HepG2 (cell line): ENCODE measurements around the gene SIKE1. TPM values are rescaled to one million over a fixed set of nuclear protein-coding genes. Genes with fewer than 3 reads are reported as not detected.

Experiments used
- ATAC-seq: fragments of 200-7000 bp; cut with Tn5 transposase; 3 replicates; pipeline ENCODE4 v1.9.1; 2020; ENCODE audit warnings: mild to moderate bottlenecking, moderate library complexity
- BruUV-seq: library from RNA; stranded (reverse); fragments of 400-500 nt; replicated peaks from 2 replicates; lab custom pipeline; 2021; lab: Mats Ljungman, UMichigan
- CTCF ChIA-PET: fragments of 300-600 bp; formaldehyde crosslinking; extraction: SDS; loops from one replicate; lab custom pipeline; 2021; ENCODE audit warnings: low total read pairs, inconsistent platforms, low intra/inter-chr PET ratio; lab: Yijun Ruan, JAX
- POLR2A ChIA-PET: fragments of 350-600 bp; sonication (Branson Sonifier 250); formaldehyde crosslinking; loops from one replicate; lab custom pipeline; 2020; ENCODE audit warnings: antibody characterized with exemption, inconsistent platforms; lab: Yijun Ruan, JAX
- DNase-seq: peaks from one replicate; pipeline ENCODE4 v3.0.0-alpha.2; 2015; ENCODE audit warnings: low spot score
- FAIRE-seq: peaks from 3 replicates; lab custom pipeline; 2011; peaks lifted over from hg19 to GRCh38; lab: Jason Lieb, UNC
- H2AFZ ChIP-seq: one replicate; pipeline ENCODE4 v1.6.1; 2011; ENCODE audit warnings: low read length, inconsistent platforms
- H3K27ac ChIP-seq: fragments of 300-600 bp; 3 replicates; pipeline ENCODE4 v1.8.0; 2011; ENCODE audit warnings: mixed run types, mild to moderate bottlenecking, mixed read lengths, low read length, inconsistent platforms; ENCODE audit not compliant: insufficient read depth; ENCODE audit errors: extremely low read length
- H3K27me3 ChIP-seq, 2 experiments: fragments of 200-600 bp in 1 of 2; 2 replicates in 1 of 2; 3 replicates in 1 of 2; pipeline versions ENCODE4 v1.6.0 to v1.8.0; 2011; ENCODE audit warnings: low read length in 2 of 2, mild to moderate bottlenecking in 2 of 2, moderate library complexity in 2 of 2, inconsistent platforms in 1 of 2; ENCODE audit not compliant: insufficient read depth in 2 of 2, control insufficient read depth in 1 of 2
- H3K36me3 ChIP-seq, 2 experiments: fragments of 200-600 bp in 1 of 2; replicated peaks in 1 of 2; 2 replicates in 1 of 2; 3 replicates in 1 of 2; pipeline versions ENCODE4 v1.5.1 to v1.8.0; 2011; ENCODE audit warnings: low read length in 2 of 2, inconsistent platforms in 1 of 2; ENCODE audit not compliant: insufficient read depth in 2 of 2, control insufficient read depth in 1 of 2
- H3K4me1 ChIP-seq: 2 replicates; pipeline ENCODE4 v1.5.1; 2012; ENCODE audit warnings: low read length, inconsistent platforms; ENCODE audit not compliant: insufficient read depth
- H3K4me2 ChIP-seq: 2 replicates; pipeline ENCODE4 v1.6.0; 2011; ENCODE audit warnings: low read depth, low read length, inconsistent platforms
- H3K4me3 ChIP-seq, 3 experiments: fragments of 200-600 bp in 1 of 3; sonication (generic), shearing (Covaris generic) in 1 of 3; replicated peaks in 1 of 3; 2 replicates each; pipeline ENCODE4 v1.5.1; 2011 to 2016; ENCODE audit warnings: low read length in 3 of 3, inconsistent platforms in 2 of 3, low read depth in 2 of 3, mild to moderate bottlenecking in 2 of 3, control low read depth in 1 of 3, mixed read lengths in 1 of 3; ENCODE audit not compliant: insufficient read depth in 1 of 3
- H3K79me2 ChIP-seq: one replicate; pipeline ENCODE4 v1.6.1; 2011; ENCODE audit warnings: low read length, inconsistent platforms; ENCODE audit not compliant: insufficient read depth
- H3K9ac ChIP-seq: 2 replicates; pipeline ENCODE4 v1.6.0; 2011; ENCODE audit warnings: mild to moderate bottlenecking, low read depth, low read length, inconsistent platforms; ENCODE audit not compliant: insufficient read depth
- H3K9me3 ChIP-seq: 2 replicates; pipeline ENCODE4 v1.5.1; 2012; ENCODE audit warnings: mild to moderate bottlenecking, low read length
- H4K20me1 ChIP-seq: 2 replicates; pipeline ENCODE4 v1.6.0; 2011; ENCODE audit warnings: inconsistent platforms, mild to moderate bottlenecking, low read length, moderate library complexity; ENCODE audit not compliant: insufficient read depth
- CC2D1A ChIP-seq: sonication (generic); formaldehyde crosslinking; IDR thresholded peaks from 2 replicates; pipeline ENCODE4 v1.8.1; 2023; ENCODE audit warnings: mild to moderate bottlenecking, missing genetic modification reagents
- CSRNP2 ChIP-seq: sonication (generic); formaldehyde crosslinking; conservative IDR thresholded peaks from 2 replicates; pipeline ENCODE4 v1.8.0; 2022; ENCODE audit warnings: low read depth, missing genetic modification reagents
- DMTF1 ChIP-seq: sonication (generic); formaldehyde crosslinking; IDR thresholded peaks from 2 replicates; pipeline ENCODE4 v1.4.0; 2020; ENCODE audit warnings: mild to moderate bottlenecking, missing genetic modification reagents
- DNMT3B ChIP-seq: conservative IDR thresholded peaks from 2 replicates; pipeline ENCODE4 v1.6.1; 2016; ENCODE audit warnings: missing biosample characterization, control low read depth
- GTF3A ChIP-seq: sonication (generic); formaldehyde crosslinking; conservative IDR thresholded peaks from 2 replicates; pipeline ENCODE4 v1.4.0; 2020; ENCODE audit warnings: mild to moderate bottlenecking, missing genetic modification reagents
- PHF5A ChIP-seq: IDR thresholded peaks from one replicate; pipeline ENCODE4 v1.6.1; 2018; ENCODE audit warnings: low read depth, missing genetic modification reagents; ENCODE audit not compliant: unreplicated experiment
- PRDM4 ChIP-seq: sonication (generic); formaldehyde crosslinking; IDR thresholded peaks from 2 replicates; pipeline ENCODE4 v1.9.0; 2021; ENCODE audit warnings: missing genetic modification reagents, borderline replicate concordance
- SOX5 ChIP-seq: IDR thresholded peaks from 2 replicates; pipeline ENCODE4 v1.6.1; 2016; ENCODE audit warnings: borderline replicate concordance
- TCF7L2 ChIP-seq: IDR thresholded peaks from 2 replicates; pipeline ENCODE4 v1.6.1; 2011; ENCODE audit warnings: mild to moderate bottlenecking, low read depth, low read length, moderate library complexity
- ZBTB26 ChIP-seq: IDR thresholded peaks from 2 replicates; pipeline ENCODE4 v1.6.1; 2016; ENCODE audit warnings: missing compliant biosample characterization, missing genetic modification reagents, borderline replicate concordance
- ZBTB7A ChIP-seq: sonication (generic); formaldehyde crosslinking; IDR thresholded peaks from 2 replicates; pipeline ENCODE4 v1.8.0; 2022; ENCODE audit warnings: mild to moderate bottlenecking, missing genetic modification reagents
- WGBS: methylation state at CpG from one replicate; pipeline ENCODE4 v1.1.6; 2017; ENCODE audit warnings: low lambda C conversion rate; 5-methylcytosine and 5-hydroxymethylcytosine counted together
- in situ Hi-C: cut with HindIII; loops from 2 replicates; pipeline ENCODE4 v1.10.0; 2017; ENCODE audit warnings: low pct_unique_long_range_greater_than_20kb; ENCODE audit not compliant: extremely low pct_ligation_motif_present
- intact Hi-C: fragments of 100-400 bp; cut with micrococcal nuclease; formaldehyde crosslinking; loops from one replicate; pipeline ENCODE4 v1.10.0; 2022; ENCODE audit not compliant: unreplicated experiment
- polyA plus RNA-seq, 8 experiments: library from polyadenylated mRNA; depleted of rRNA in 3 of 8; stranded (reverse) in 7 of 8; unstranded in 1 of 8; fragments of >200 nt; fragmentation: Illumina TruSeq in 4 of 8; extraction: Trizol in 4 of 8; gene quantifications; 2 replicates each; pipeline versions ENCODE4 v1.2.1 to v1.2.3, GENCODE V29; 2011 to 2016; ENCODE audit warnings: low read depth in 4 of 8, missing spikeins in 1 of 8, mixed read lengths in 1 of 8; ENCODE audit not compliant: insufficient read depth in 1 of 8
- total RNA-seq, 5 experiments: library from RNA; depleted of rRNA; stranded (reverse); fragments of >200 nt; fragmentation: Illumina TruSeq; extraction: Trizol; gene quantifications; 2 replicates each; pipeline ENCODE4 v1.2.3, GENCODE V29; 2016; ENCODE audit warnings: low read depth in 1 of 5

The SIKE1 gene
- total and polyA plus RNA-seq, 2 of the 13 experiments (the other 11 are each of a cell fraction or from before 2014, with no cell fraction given), result 36.5 to 58.4 TPM

GRCh38 chr1:114782476-114782875 is 2.0 kb upstream of the SIKE1 start:
- Histone ChIP-seq H2AFZ (no peak overlapping the region), H3K79me2 (peaks cover 21% of the 10 kb centered on the region), H3K4me3 (no peak overlapping the region), H4K20me1 (no peaks in the 10 kb centered on the region), H3K9me3 (no peaks in the 10 kb centered on the region), H3K4me2 (no peak overlapping the region), H3K9ac (no peak overlapping the region), H3K27me3 (no peaks in the 10 kb centered on the region; a peak in 1 of 5 replicates), H3K4me1 (peaks cover 16% of the 10 kb centered on the region), H3K36me3 (peaks cover 4 to 15% of the 10 kb centered on the region in 2 experiments; a peak in 4 of 5 replicates), H3K27ac (no peak overlapping the region)
- CTCF ChIA-PET, result no interaction called here
- intact Hi-C loops, result loop anchor here (10.0 kb wide), 1 partner anchor 252 kb away; no protein-coding TSS in a partner anchor
- in situ Hi-C loops, result no loop called here
- POLR2A ChIA-PET, result no interaction called here
- 16% methylated on average over 5 of the region's 5 CpGs for WGBS
- TF ChIP-seq SOX5 (CRISPR knock-in tag), result no peak
- no peak for TF ChIP-seq ZBTB7A (CRISPR knock-in tag)
- TF ChIP-seq TCF7L2, result no peak
- no peak for TF ChIP-seq CC2D1A (CRISPR knock-in tag)
- no peak for TF ChIP-seq PHF5A
- no peak for TF ChIP-seq ZBTB26 (CRISPR knock-in tag)
- no peak for TF ChIP-seq DNMT3B (CRISPR knock-in tag)
- TF ChIP-seq DMTF1 (CRISPR knock-in tag), result no peak
- no peak for TF ChIP-seq GTF3A (CRISPR knock-in tag)
- TF ChIP-seq CSRNP2 (CRISPR knock-in tag), result no peak
- TF ChIP-seq PRDM4 (CRISPR knock-in tag), result no peak
- FAIRE-seq (no peak), DNase-seq (no peak), ATAC-seq (no peak)
- no TSS peak for BruUV-seq
